ENCODE measurements around the gene NLGN3. TPM values are rescaled to one million over a fixed set of nuclear protein-coding genes. Genes with fewer than 3 reads are reported as not detected.
A peak's percentile ranks its signal among the peaks of the same experiment; 100 is the strongest.

Gene NLGN3
- total and polyA plus RNA-seq, 2 of the 8 experiments (the other 6 are each of a cell fraction or from before 2014, with no cell fraction given): 12.0 to 14.8 TPM

DNA sequence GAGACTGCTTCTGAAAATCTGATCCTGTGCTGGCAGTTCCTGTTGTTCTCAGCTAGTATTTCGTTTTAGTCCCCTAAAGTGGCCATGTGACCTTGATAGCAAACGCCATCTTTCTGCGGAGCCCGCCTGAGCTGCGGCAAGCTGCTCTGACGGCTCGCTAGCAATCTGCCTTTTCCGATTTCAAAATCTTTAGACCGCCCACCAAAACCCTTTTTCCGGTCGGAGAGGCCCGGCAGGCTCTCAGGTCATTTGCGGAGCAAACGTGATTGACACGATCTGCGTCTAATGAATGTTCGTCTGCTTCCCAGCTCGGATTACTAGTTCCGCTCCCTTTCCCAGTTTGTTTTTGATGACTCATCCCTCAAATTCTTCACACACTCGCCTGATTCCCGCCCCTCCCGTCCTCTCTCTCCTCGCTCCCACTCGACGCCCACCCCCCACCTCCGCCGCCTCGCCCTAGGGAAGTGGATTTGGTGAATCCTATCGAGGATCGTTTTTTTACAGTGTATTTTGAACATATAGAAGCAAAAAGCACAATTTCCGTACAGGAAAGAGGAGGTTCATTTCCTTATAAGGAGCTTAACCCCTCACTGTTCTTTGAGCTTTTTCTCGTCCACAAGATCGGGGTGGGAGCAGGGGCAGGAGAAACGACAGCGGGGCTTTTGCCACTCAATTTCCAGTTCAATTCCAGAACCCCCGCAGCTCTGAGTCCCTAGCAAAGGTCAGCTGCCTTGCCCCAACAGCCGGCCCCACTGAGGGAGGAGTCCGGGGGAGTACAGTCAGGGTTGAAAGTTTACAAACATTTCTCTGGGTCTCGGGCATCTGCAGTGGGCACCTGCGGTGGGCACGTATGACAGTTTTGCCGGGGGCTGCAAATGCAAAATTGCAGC is 37.5 kb downstream of the NLGN3 start (continued):
- TF ChIP-seq, protein P1, sequence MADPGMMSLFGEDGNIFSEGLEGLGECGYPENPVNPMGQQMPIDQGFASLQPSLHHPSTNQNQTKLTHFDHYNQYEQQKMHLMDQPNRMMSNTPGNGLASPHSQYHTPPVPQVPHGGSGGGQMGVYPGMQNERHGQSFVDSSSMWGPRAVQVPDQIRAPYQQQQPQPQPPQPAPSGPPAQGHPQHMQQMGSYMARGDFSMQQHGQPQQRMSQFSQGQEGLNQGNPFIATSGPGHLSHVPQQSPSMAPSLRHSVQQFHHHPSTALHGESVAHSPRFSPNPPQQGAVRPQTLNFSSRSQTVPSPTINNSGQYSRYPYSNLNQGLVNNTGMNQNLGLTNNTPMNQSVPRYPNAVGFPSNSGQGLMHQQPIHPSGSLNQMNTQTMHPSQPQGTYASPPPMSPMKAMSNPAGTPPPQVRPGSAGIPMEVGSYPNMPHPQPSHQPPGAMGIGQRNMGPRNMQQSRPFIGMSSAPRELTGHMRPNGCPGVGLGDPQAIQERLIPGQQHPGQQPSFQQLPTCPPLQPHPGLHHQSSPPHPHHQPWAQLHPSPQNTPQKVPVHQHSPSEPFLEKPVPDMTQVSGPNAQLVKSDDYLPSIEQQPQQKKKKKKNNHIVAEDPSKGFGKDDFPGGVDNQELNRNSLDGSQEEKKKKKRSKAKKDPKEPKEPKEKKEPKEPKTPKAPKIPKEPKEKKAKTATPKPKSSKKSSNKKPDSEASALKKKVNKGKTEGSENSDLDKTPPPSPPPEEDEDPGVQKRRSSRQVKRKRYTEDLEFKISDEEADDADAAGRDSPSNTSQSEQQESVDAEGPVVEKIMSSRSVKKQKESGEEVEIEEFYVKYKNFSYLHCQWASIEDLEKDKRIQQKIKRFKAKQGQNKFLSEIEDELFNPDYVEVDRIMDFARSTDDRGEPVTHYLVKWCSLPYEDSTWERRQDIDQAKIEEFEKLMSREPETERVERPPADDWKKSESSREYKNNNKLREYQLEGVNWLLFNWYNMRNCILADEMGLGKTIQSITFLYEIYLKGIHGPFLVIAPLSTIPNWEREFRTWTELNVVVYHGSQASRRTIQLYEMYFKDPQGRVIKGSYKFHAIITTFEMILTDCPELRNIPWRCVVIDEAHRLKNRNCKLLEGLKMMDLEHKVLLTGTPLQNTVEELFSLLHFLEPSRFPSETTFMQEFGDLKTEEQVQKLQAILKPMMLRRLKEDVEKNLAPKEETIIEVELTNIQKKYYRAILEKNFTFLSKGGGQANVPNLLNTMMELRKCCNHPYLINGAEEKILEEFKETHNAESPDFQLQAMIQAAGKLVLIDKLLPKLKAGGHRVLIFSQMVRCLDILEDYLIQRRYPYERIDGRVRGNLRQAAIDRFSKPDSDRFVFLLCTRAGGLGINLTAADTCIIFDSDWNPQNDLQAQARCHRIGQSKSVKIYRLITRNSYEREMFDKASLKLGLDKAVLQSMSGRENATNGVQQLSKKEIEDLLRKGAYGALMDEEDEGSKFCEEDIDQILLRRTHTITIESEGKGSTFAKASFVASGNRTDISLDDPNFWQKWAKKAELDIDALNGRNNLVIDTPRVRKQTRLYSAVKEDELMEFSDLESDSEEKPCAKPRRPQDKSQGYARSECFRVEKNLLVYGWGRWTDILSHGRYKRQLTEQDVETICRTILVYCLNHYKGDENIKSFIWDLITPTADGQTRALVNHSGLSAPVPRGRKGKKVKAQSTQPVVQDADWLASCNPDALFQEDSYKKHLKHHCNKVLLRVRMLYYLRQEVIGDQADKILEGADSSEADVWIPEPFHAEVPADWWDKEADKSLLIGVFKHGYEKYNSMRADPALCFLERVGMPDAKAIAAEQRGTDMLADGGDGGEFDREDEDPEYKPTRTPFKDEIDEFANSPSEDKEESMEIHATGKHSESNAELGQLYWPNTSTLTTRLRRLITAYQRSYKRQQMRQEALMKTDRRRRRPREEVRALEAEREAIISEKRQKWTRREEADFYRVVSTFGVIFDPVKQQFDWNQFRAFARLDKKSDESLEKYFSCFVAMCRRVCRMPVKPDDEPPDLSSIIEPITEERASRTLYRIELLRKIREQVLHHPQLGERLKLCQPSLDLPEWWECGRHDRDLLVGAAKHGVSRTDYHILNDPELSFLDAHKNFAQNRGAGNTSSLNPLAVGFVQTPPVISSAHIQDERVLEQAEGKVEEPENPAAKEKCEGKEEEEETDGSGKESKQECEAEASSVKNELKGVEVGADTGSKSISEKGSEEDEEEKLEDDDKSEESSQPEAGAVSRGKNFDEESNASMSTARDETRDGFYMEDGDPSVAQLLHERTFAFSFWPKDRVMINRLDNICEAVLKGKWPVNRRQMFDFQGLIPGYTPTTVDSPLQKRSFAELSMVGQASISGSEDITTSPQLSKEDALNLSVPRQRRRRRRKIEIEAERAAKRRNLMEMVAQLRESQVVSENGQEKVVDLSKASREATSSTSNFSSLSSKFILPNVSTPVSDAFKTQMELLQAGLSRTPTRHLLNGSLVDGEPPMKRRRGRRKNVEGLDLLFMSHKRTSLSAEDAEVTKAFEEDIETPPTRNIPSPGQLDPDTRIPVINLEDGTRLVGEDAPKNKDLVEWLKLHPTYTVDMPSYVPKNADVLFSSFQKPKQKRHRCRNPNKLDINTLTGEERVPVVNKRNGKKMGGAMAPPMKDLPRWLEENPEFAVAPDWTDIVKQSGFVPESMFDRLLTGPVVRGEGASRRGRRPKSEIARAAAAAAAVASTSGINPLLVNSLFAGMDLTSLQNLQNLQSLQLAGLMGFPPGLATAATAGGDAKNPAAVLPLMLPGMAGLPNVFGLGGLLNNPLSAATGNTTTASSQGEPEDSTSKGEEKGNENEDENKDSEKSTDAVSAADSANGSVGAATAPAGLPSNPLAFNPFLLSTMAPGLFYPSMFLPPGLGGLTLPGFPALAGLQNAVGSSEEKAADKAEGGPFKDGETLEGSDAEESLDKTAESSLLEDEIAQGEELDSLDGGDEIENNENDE (IDR thresholded peaks at IDR 0.05; ENCODE audit: insufficient replicate concordance, low read length): no peak
- TF ChIP-seq JUN (IDR thresholded peaks at IDR 0.05; ENCODE audit: low read depth, low read length) (no peak), SRF (IDR thresholded peaks at IDR 0.05; ENCODE audit: low read depth, low read length) (peak; percentile 38; the same call in 1 of the 2 replicates), CEBPB (IDR thresholded peaks at IDR 0.05; ENCODE audit: low read depth, low read length) (no peak), SP1 (IDR thresholded peaks at IDR 0.05; ENCODE audit: low read depth, low read length) (peak; percentile 85), FOSL1 (IDR thresholded peaks at IDR 0.05; ENCODE audit: insufficient read depth, low read depth, low read length) (no peak), ZNF274 (IDR thresholded peaks at IDR 0.05; ENCODE audit: borderline replicate concordance, extremely low read depth, low read length) (no peak), TBP (IDR thresholded peaks at IDR 0.05; ENCODE audit: low read depth, low read length) (peak; percentile 84)
- TF ChIP-seq, protein P2, sequence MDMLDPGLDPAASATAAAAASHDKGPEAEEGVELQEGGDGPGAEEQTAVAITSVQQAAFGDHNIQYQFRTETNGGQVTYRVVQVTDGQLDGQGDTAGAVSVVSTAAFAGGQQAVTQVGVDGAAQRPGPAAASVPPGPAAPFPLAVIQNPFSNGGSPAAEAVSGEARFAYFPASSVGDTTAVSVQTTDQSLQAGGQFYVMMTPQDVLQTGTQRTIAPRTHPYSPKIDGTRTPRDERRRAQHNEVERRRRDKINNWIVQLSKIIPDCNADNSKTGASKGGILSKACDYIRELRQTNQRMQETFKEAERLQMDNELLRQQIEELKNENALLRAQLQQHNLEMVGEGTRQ (IDR thresholded peaks at IDR 0.05; ENCODE audit: low read length): peak; percentile 58
